HepG2 (cell line): Measurements from ENCODE around the gene ARHGEF10L. TPM values are rescaled to one million over a fixed set of nuclear protein-coding genes. Genes with fewer than 3 reads are reported as not detected.
A peak's percentile ranks its signal among the peaks of the same experiment; 100 is the strongest.

Experiments
- BORCS8-MEF2B ChIP-seq: sonication (generic); formaldehyde crosslinking; IDR thresholded peaks from 2 replicates; pipeline ENCODE4 v1.8.0; 2022; ENCODE audit warnings: mild to moderate bottlenecking, missing genetic modification reagents
- DR1 ChIP-seq: sonication (generic); formaldehyde crosslinking; IDR thresholded peaks from 2 replicates; pipeline ENCODE4 v1.8.0; 2021; ENCODE audit warnings: mild to moderate bottlenecking, missing genetic modification reagents, inconsistent platforms
- ESRRA ChIP-seq: sonication (generic); formaldehyde crosslinking; IDR thresholded peaks from 2 replicates; pipeline ENCODE4 v1.5.1; 2020; ENCODE audit warnings: mild to moderate bottlenecking, low read depth, missing genetic modification reagents
- GATAD2A ChIP-seq: IDR thresholded peaks from 2 replicates; pipeline ENCODE4 v1.6.1; 2016
- GFI1 ChIP-seq: sonication (generic); formaldehyde crosslinking; IDR thresholded peaks from 2 replicates; pipeline ENCODE4 v1.5.0; 2020; ENCODE audit warnings: missing genetic modification reagents, mild to moderate bottlenecking, borderline replicate concordance
- HMG20A ChIP-seq: IDR thresholded peaks from 2 replicates; pipeline ENCODE4 v1.6.1; 2016; ENCODE audit warnings: borderline replicate concordance
- KDM2A ChIP-seq: sonication (generic); formaldehyde crosslinking; IDR thresholded peaks from 2 replicates; pipeline ENCODE4 v1.4.0; 2020; ENCODE audit warnings: low read depth, missing genetic modification reagents, borderline replicate concordance
- KLF16 ChIP-seq, 2 experiments: sonication (generic) in 1 of 2; formaldehyde crosslinking in 1 of 2; IDR thresholded peaks; 2 replicates each; pipeline versions ENCODE4 v1.6.1 to v1.8.0; 2016 to 2023; ENCODE audit warnings: missing genetic modification reagents in 2 of 2, missing compliant biosample characterization in 1 of 2
- KLF6 ChIP-seq: IDR thresholded peaks from 2 replicates; pipeline ENCODE4 v1.8.0; 2016; ENCODE audit warnings: missing biosample characterization, missing genetic modification reagents
- MED1 ChIP-seq: sonication (generic); formaldehyde crosslinking; IDR thresholded peaks from 2 replicates; pipeline ENCODE4 v1.4.0; 2020; ENCODE audit warnings: missing genetic modification reagents
- MLX ChIP-seq: IDR thresholded peaks from 2 replicates; pipeline ENCODE4 v1.6.1; 2016
- MXI1 ChIP-seq: IDR thresholded peaks from 3 replicates; pipeline ENCODE4 v1.6.1; 2012; ENCODE audit warnings: low read depth, low read length, inconsistent platforms, borderline replicate concordance
- POGK ChIP-seq: sonication (generic); formaldehyde crosslinking; conservative IDR thresholded peaks from 2 replicates; pipeline ENCODE4 v1.8.0; 2022; ENCODE audit warnings: mild to moderate bottlenecking, moderate library complexity, missing genetic modification reagents
- POGZ ChIP-seq: sonication (generic); formaldehyde crosslinking; IDR thresholded peaks from 2 replicates; pipeline ENCODE4 v1.4.0; 2020; ENCODE audit warnings: mild to moderate bottlenecking, missing genetic modification reagents
- SMAD3 ChIP-seq: sonication (generic); formaldehyde crosslinking; IDR thresholded peaks from 2 replicates; pipeline ENCODE4 v1.4.0; 2020; ENCODE audit warnings: missing genetic modification reagents
- SP4 ChIP-seq: sonication (generic); formaldehyde crosslinking; IDR thresholded peaks from 2 replicates; pipeline ENCODE4 v1.8.1; 2023; ENCODE audit warnings: mild to moderate bottlenecking, missing genetic modification reagents
- SPEN ChIP-seq: sonication (generic); formaldehyde crosslinking; IDR thresholded peaks from 2 replicates; pipeline ENCODE4 v1.5.1; 2020; ENCODE audit warnings: low read depth, mild to moderate bottlenecking, missing genetic modification reagents
- SRSF1 ChIP-seq: fragments of 200-400 bp; formaldehyde crosslinking; optimal IDR thresholded peaks from 2 replicates; pipeline ENCODE3; 2017; ENCODE audit warnings: mild to moderate bottlenecking, low read depth, low read length, moderate library complexity
- ZFY ChIP-seq: sonication (generic); formaldehyde crosslinking; IDR thresholded peaks from 2 replicates; pipeline ENCODE4 v1.4.0; 2020; ENCODE audit warnings: missing genetic modification reagents
- ZMAT3 ChIP-seq: sonication (generic); formaldehyde crosslinking; conservative IDR thresholded peaks from 2 replicates; pipeline ENCODE4 v1.7.0; 2021; ENCODE audit warnings: missing genetic modification reagents
- ZNF317 ChIP-seq: sonication (generic); formaldehyde crosslinking; IDR thresholded peaks from 2 replicates; pipeline ENCODE4 v1.5.0; 2020; ENCODE audit warnings: mild to moderate bottlenecking, missing genetic modification reagents
- ZNF430 ChIP-seq: sonication (generic); formaldehyde crosslinking; IDR thresholded peaks from 2 replicates; pipeline ENCODE4 v1.9.0; 2021; ENCODE audit warnings: mild to moderate bottlenecking, missing genetic modification reagents
- ZNF431 ChIP-seq: sonication (generic); formaldehyde crosslinking; IDR thresholded peaks from 2 replicates; pipeline ENCODE4 v1.9.0; 2022; ENCODE audit warnings: missing genetic modification reagents, low read depth, mild to moderate bottlenecking, borderline replicate concordance
- polyA plus RNA-seq, 8 experiments: library from polyadenylated mRNA; depleted of rRNA in 3 of 8; stranded (reverse) in 7 of 8; unstranded in 1 of 8; fragments of >200 nt; fragmentation: Illumina TruSeq in 4 of 8; extraction: Trizol in 4 of 8; gene quantifications; 2 replicates each; pipeline versions ENCODE4 v1.2.1 to v1.2.3, GENCODE V29; 2011 to 2016; ENCODE audit warnings: low read depth in 4 of 8, missing spikeins in 1 of 8, mixed read lengths in 1 of 8; ENCODE audit not compliant: insufficient read depth in 1 of 8
- total RNA-seq, 5 experiments: library from RNA; depleted of rRNA; stranded (reverse); fragments of >200 nt; fragmentation: Illumina TruSeq; extraction: Trizol; gene quantifications; 2 replicates each; pipeline ENCODE4 v1.2.3, GENCODE V29; 2016; ENCODE audit warnings: low read depth in 1 of 5
- TF ChIP-seq, protein P1 (sequence below): sonication (generic); formaldehyde crosslinking; IDR thresholded peaks from 2 replicates; pipeline ENCODE4 v1.5.1; 2020; ENCODE audit warnings: mild to moderate bottlenecking, moderate library complexity, missing genetic modification reagents
- TF ChIP-seq, protein P2 (sequence below): sonication (generic); formaldehyde crosslinking; IDR thresholded peaks from 2 replicates; pipeline ENCODE4 v1.5.0; 2020; ENCODE audit warnings: missing genetic modification reagents, mild to moderate bottlenecking, borderline replicate concordance

Gene ARHGEF10L
- total and polyA plus RNA-seq, 2 of the 13 experiments (the other 11 are each of a cell fraction or from before 2014, with no cell fraction given): 46.5 to 78.3 TPM

DNA sequence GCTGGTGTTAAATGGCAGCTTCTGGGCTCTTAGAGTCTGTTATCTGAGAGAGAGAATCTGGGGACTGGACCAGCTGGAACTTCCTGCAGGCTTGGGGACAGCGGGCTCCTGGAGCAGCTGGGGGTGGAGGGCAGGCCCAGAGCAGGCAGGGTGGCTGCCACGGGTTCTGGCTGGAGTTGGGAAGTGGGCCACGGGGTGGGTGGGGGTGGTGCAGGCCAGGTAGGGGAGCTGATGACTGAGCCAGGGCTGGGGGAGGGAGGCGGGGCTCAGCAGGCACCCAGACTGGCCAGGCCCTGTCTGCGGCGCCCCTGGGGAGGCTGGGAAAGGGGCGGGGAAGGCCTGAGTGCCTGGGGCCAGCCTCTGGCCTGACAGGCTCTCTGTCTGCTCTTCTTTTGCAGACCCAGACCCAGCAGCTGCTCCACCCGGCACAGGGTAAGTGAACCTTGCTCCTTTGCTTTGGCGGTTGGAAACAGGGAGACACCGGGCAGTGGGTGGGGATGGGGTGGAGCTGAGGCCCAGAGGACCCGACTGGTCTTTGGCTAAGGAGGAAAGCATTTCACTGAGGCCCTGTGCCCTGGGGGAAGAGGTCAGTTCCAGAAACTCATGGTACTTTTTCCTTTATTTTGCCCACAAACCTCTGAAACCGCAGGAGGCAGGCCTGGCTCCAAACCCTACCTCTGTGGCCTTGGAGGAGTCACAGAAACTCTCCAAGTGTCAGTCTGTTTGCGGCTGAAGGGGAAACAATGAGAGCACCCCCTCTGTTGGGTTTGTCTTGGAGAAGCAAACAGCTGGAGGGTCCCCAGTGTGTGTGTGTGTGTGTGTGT, 48.8 kb downstream of the ARHGEF10L start (continued):
- TF ChIP-seq, protein P1, sequence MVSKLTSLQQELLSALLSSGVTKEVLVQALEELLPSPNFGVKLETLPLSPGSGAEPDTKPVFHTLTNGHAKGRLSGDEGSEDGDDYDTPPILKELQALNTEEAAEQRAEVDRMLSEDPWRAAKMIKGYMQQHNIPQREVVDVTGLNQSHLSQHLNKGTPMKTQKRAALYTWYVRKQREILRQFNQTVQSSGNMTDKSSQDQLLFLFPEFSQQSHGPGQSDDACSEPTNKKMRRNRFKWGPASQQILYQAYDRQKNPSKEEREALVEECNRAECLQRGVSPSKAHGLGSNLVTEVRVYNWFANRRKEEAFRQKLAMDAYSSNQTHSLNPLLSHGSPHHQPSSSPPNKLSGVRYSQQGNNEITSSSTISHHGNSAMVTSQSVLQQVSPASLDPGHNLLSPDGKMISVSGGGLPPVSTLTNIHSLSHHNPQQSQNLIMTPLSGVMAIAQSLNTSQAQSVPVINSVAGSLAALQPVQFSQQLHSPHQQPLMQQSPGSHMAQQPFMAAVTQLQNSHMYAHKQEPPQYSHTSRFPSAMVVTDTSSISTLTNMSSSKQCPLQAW (CRISPR knock-in tag): peak; percentile 95
- TF ChIP-seq SP4 (CRISPR knock-in tag) (peak; percentile 42; the same call in 1 of the 2 replicates), SMAD3 (CRISPR knock-in tag) (no peak), ZNF431 (no peak), ZNF317 (CRISPR knock-in tag) (0 out of 2 replicates have a peak, but pooled peaks have one; percentile 60), MED1 (CRISPR knock-in tag) (peak; percentile 89), MXI1 (peak; percentile 52; the same call in 1 of the 3 replicates), POGZ (peak; percentile 50), BORCS8-MEF2B (CRISPR knock-in tag) (peak; percentile 76; the same call in 1 of the 2 replicates), KDM2A (CRISPR knock-in tag) (peak; percentile 51; the same call in 1 of the 2 replicates), ZFY (peak; percentile 78), SPEN (CRISPR knock-in tag) (peak; percentile 70), DR1 (CRISPR knock-in tag) (no peak), SRSF1 (peak; percentile 37), KLF6 (CRISPR knock-in tag) (peak; percentile 48; the same call in 1 of the 2 replicates), HMG20A (CRISPR knock-in tag) (peak; percentile 68; the same call in 1 of the 2 replicates), ZNF430 (CRISPR knock-in tag) (peak; percentile 71), ESRRA (CRISPR knock-in tag) (peak; percentile 53; the same call in 1 of the 2 replicates), GFI1 (CRISPR knock-in tag) (peak; percentile 57; the same call in 1 of the 2 replicates), GATAD2A (peak; percentile 81), POGK (CRISPR knock-in tag) (0 out of 2 replicates have a peak, but pooled peaks have one; percentile 18), ZMAT3 (0 out of 2 replicates have a peak, but pooled peaks have one; percentile 61), MLX (CRISPR knock-in tag) (peak; percentile 71; the same call in 1 of the 2 replicates), KLF16 (CRISPR knock-in tag; IDR thresholded peaks at IDR 0.05) (peak in 1 of 2 experiments; percentile 60; a peak in 1 of 4 replicates)
- TF ChIP-seq, protein P2, sequence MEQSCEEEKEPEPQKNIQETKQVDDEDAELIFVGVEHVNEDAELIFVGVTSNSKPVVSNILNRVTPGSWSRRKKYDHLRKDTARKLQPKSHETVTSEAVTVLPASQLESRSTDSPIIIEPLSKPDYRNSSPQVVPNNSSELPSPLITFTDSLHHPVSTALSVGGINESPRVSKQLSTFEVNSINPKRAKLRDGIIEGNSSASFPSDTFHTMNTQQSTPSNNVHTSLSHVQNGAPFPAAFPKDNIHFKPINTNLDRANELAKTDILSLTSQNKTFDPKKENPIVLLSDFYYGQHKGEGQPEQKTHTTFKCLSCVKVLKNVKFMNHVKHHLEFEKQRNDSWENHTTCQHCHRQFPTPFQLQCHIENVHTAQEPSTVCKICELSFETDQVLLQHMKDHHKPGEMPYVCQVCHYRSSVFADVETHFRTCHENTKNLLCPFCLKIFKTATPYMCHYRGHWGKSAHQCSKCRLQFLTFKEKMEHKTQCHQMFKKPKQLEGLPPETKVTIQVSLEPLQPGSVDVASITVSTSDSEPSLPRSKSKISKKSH (CRISPR knock-in tag): no peak
